ENCODE results near the gene PODN. TPM values are rescaled to one million over a fixed set of nuclear protein-coding genes. Genes with fewer than 3 reads are reported as not detected.

The PODN gene
- total RNA-seq, 1 donor from 2014 or later = 0.10 TPM

DNA sequence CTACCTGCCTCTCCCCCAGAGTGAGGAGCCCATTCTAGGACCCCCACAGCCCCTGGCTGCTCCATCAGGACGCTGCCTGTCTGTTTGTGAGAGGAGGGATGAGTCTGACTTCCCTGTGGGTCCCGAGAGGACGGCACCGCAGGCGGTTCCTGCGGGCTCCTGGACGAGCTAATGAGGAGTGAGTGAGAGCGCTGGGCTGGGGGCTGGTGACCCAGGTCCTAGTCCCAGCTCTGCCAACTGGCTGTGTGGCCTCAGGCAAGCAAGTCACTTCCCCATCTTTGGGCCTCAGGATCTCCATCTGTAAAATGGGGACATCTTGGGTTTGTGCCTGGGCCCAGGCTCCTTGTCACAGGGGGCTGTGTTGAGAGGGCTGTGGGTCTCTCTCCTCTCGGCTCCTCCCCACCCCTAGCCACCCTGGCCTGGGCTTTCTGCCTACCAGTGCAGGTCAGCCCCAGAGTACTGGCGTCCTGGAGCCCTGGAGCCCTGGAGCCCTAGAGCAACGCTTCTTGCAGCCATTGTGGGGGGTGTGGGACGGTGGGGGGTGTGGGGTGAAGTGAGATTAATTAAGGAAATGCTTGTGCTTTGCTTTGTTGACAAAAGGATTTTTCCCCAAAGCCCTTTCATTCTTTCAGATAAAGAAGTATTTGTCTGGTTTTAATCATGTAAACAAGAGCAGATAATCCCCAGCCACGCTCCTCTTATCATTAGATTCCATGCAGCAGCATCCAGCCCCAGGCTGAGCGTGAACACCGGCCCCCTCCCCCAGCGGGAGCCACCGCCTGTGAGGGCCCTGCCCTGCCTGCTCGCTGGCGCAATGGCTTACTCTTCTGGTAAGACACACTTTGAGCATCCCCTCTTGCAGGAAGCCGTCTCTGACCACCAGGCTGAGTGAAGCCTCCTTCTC is 53.6 kb downstream of the PODN start:
- peaks cover 12% of the 10 kb centered on the region for H3K27me3 Mint-ChIP-seq (ENCODE audit: unreplicated experiment)
- H3K27ac Mint-ChIP-seq (ENCODE audit: unreplicated experiment) = no peak overlapping the region
- peaks cover 18% of the 10 kb centered on the region for H3K4me1 Mint-ChIP-seq (ENCODE audit: unreplicated experiment)
- H3K4me3 Mint-ChIP-seq (ENCODE audit: unreplicated experiment) = no peak overlapping the region
- H3K9me3 Mint-ChIP-seq (ENCODE audit: unreplicated experiment) = no peaks in the 10 kb centered on the region
- no peaks in the 10 kb centered on the region for H3K36me3 Mint-ChIP-seq (ENCODE audit: low read depth, unreplicated experiment)
- no peak for DNase-seq (ENCODE audit: low spot score)
- TF ChIP-seq, protein P1, sequence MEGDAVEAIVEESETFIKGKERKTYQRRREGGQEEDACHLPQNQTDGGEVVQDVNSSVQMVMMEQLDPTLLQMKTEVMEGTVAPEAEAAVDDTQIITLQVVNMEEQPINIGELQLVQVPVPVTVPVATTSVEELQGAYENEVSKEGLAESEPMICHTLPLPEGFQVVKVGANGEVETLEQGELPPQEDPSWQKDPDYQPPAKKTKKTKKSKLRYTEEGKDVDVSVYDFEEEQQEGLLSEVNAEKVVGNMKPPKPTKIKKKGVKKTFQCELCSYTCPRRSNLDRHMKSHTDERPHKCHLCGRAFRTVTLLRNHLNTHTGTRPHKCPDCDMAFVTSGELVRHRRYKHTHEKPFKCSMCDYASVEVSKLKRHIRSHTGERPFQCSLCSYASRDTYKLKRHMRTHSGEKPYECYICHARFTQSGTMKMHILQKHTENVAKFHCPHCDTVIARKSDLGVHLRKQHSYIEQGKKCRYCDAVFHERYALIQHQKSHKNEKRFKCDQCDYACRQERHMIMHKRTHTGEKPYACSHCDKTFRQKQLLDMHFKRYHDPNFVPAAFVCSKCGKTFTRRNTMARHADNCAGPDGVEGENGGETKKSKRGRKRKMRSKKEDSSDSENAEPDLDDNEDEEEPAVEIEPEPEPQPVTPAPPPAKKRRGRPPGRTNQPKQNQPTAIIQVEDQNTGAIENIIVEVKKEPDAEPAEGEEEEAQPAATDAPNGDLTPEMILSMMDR (IDR thresholded peaks at IDR 0.05; ENCODE audit: unreplicated experiment) = no peak

DNA sequence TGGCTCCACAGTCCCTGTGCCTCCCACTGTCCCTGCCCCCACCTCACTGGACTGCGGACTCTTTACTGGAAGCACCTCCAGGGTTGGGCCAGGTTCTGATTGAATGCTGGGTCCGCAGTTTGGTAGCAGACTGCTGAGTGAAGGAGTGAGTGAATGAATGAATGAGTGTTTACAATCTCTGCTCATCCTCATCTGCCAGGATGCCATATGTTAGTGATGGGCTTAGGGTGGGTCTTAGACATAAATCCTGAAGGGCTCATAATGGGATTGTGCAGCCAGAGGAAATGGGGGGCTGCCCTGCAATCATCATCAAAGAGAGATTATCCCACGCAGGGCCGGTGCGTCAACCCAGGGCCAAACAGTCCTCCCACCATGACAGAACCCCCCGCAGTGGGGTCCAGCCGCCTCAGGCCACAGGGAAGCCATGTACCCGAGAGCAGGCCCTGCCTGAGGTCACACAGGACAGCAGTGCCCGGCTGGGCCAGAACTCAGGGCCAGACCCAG is 54.3 kb downstream of the PODN start:
- Mint-ChIP-seq H3K9me3 (ENCODE audit: unreplicated experiment) (no peaks in the 10 kb centered on the region), H3K27ac (ENCODE audit: unreplicated experiment) (no peak overlapping the region), H3K4me1 (ENCODE audit: unreplicated experiment) (peaks cover 11% of the 10 kb centered on the region), H3K4me3 (ENCODE audit: unreplicated experiment) (no peak overlapping the region), H3K27me3 (ENCODE audit: unreplicated experiment) (peaks cover 13% of the 10 kb centered on the region), H3K36me3 (ENCODE audit: low read depth, unreplicated experiment) (no peaks in the 10 kb centered on the region)
- TF ChIP-seq, protein P1 (IDR thresholded peaks at IDR 0.05; ENCODE audit: unreplicated experiment) = no peak
- DNase-seq (ENCODE audit: low spot score) = no peak

DNA sequence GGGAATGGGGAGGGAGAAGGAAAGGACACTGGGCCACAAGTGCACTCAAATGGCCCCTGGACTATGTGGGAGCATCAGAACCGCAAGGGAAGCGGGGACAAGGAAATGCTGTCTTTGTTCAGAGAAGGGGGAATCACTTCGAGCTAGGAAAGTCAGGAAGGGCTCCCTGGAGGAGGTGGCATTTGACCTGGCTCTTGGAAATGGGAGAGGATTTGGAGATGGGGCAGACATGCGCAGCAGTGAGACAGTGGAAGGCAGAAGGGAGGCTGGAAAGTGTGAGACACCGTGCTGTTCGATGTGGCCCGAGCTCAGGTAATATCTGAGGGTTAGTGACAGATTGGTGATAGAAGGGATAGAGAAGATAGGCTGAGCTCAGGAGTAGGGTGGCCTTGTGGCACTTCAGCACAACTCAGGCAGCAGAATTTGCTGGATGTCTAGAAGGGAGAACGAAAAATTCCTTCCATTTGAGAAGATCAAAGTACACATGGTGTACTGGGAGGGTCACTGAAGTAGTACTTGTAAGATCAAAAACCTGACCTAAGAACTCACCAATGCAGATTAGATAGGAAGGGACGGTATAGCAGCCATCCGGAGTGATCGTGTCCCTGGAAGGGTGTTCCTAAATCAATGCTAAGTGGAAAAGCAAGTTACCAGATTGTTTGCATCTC is 55.1 kb downstream of the PODN start:
- H3K27me3 Mint-ChIP-seq (ENCODE audit: unreplicated experiment) = peaks cover 16% of the 10 kb centered on the region
- H3K9me3 Mint-ChIP-seq (ENCODE audit: unreplicated experiment) = no peaks in the 10 kb centered on the region
- no peak for DNase-seq (ENCODE audit: low spot score)
- no peak overlapping the region for H3K27ac Mint-ChIP-seq (ENCODE audit: unreplicated experiment)
- peaks cover 8% of the 10 kb centered on the region for H3K4me1 Mint-ChIP-seq (ENCODE audit: unreplicated experiment)
- H3K36me3 Mint-ChIP-seq (ENCODE audit: low read depth, unreplicated experiment) = no peaks in the 10 kb centered on the region
- H3K4me3 Mint-ChIP-seq (ENCODE audit: unreplicated experiment) = no peak overlapping the region
- TF ChIP-seq, protein P1 (IDR thresholded peaks at IDR 0.05; ENCODE audit: unreplicated experiment) = no peak

DNA sequence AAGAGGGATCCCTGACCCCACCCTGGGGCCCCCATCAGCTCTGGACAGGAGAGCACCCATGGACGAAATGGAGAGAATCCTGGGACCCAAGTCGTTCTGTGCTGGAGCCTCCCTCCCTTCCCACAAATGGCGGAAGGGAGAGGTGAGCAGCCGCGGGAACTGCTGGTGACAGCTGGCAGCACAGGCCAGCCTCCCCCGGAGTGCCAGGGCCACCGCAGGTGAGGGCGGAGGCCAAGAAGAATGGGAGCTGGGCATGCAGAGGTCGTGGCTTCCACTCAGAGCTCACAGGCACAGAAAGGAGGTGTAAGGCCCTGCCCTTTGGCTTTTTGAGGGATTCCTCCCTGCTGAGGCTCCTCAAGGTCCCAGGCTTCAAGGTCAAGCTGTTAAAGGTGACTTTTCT is 55.8 kb downstream of the PODN start:
- Mint-ChIP-seq H3K36me3 (ENCODE audit: low read depth, unreplicated experiment) (no peaks in the 10 kb centered on the region), H3K4me1 (ENCODE audit: unreplicated experiment) (peaks cover 12% of the 10 kb centered on the region), H3K4me3 (ENCODE audit: unreplicated experiment) (no peak overlapping the region), H3K27me3 (ENCODE audit: unreplicated experiment) (peaks cover 16% of the 10 kb centered on the region), H3K9me3 (ENCODE audit: unreplicated experiment) (no peaks in the 10 kb centered on the region), H3K27ac (ENCODE audit: unreplicated experiment) (no peak overlapping the region)
- no peak for DNase-seq (ENCODE audit: low spot score)
- TF ChIP-seq, protein P1 (IDR thresholded peaks at IDR 0.05; ENCODE audit: unreplicated experiment) = no peak
